SK-N-SH treated with all-trans-retinoic acid at 6 μM for 48 hours (cell line): Measurements from ENCODE around the gene ZAP70.

Experiments
- ATAC-seq: fragments of 200-7000 bp; cut with Tn5 transposase; 3 replicates; pipeline ENCODE4 v1.9.1; 2020; ENCODE audit warnings: mild to moderate bottlenecking, moderate library complexity
- ARNTL ChIP-seq: fragments of 450-650 bp; formaldehyde crosslinking; IDR thresholded peaks from 2 replicates; pipeline ENCODE4 v1.5.0; 2020; ENCODE audit warnings: low read depth, mild to moderate bottlenecking, moderate library complexity, borderline replicate concordance
- BACH2 ChIP-seq: fragments of 250-450 bp; sonication (Bioruptor Pico); IDR thresholded peaks from 2 replicates; pipeline ENCODE4 v1.9.0; 2021; ENCODE audit warnings: mild to moderate bottlenecking, borderline replicate concordance
- CREB5 ChIP-seq: fragments of 250-450 bp; sonication (Bioruptor Pico); IDR thresholded peaks from 2 replicates; pipeline ENCODE4 v1.5.1; 2020; ENCODE audit warnings: low read depth, mild to moderate bottlenecking, moderate library complexity
- CSDC2 ChIP-seq: fragments of 250-450 bp; sonication (Bioruptor Pico); IDR thresholded peaks from 2 replicates; pipeline ENCODE4 v1.5.0; 2020; ENCODE audit warnings: mild to moderate bottlenecking, moderate library complexity
- CSRNP3 ChIP-seq: fragments of 250-450 bp; sonication (Bioruptor Pico); IDR thresholded peaks from 2 replicates; pipeline ENCODE4 v1.5.1; 2021; ENCODE audit warnings: mild to moderate bottlenecking, moderate library complexity
- GLIS3 ChIP-seq: fragments of 250-450 bp; sonication (Bioruptor Pico); IDR thresholded peaks from 2 replicates; pipeline ENCODE4 v1.5.0; 2020; ENCODE audit warnings: mild to moderate bottlenecking, moderate library complexity
- ISL1 ChIP-seq: fragments of 250-450 bp; sonication (Bioruptor Pico); IDR thresholded peaks from 2 replicates; pipeline ENCODE4 v2.1.2; 2022; ENCODE audit warnings: mild to moderate bottlenecking, moderate library complexity
- OSR1 ChIP-seq: fragments of 250-450 bp; sonication (Bioruptor Pico); IDR thresholded peaks from 2 replicates; pipeline ENCODE4 v1.8.0; 2022; ENCODE audit warnings: moderate library complexity, mild to moderate bottlenecking, inconsistent platforms
- PATZ1 ChIP-seq: fragments of 250-450 bp; sonication (Bioruptor Pico); IDR thresholded peaks from 2 replicates; pipeline ENCODE4 v1.8.0; 2020; ENCODE audit warnings: mild to moderate bottlenecking, moderate library complexity, borderline replicate concordance
- POU6F1 ChIP-seq: fragments of 250-450 bp; sonication (Bioruptor Pico); IDR thresholded peaks from 2 replicates; pipeline ENCODE4 v1.8.0; 2021; ENCODE audit warnings: low read depth, mild to moderate bottlenecking, moderate library complexity, borderline replicate concordance
- PPARA ChIP-seq: fragments of 250-450 bp; sonication (Bioruptor Pico); IDR thresholded peaks from 2 replicates; pipeline ENCODE4 v1.5.0; 2020; ENCODE audit warnings: mild to moderate bottlenecking, borderline replicate concordance
- RARB ChIP-seq: fragments of 250-450 bp; sonication (Bioruptor Pico); IDR thresholded peaks from 2 replicates; pipeline ENCODE4 v1.8.0; 2021; ENCODE audit warnings: mild to moderate bottlenecking, moderate library complexity
- SNAI2 ChIP-seq: fragments of 250-450 bp; sonication (Bioruptor Pico); IDR thresholded peaks from 2 replicates; pipeline ENCODE4 v1.5.0; 2020; ENCODE audit warnings: mild to moderate bottlenecking, moderate library complexity
- TCF4 ChIP-seq: fragments of 250-450 bp; sonication (Bioruptor Pico); IDR thresholded peaks from 2 replicates; pipeline ENCODE4 v1.8.0; 2021; ENCODE audit warnings: mild to moderate bottlenecking, moderate library complexity, borderline replicate concordance
- TOX ChIP-seq: fragments of 250-450 bp; sonication (Bioruptor Pico); IDR thresholded peaks from 2 replicates; pipeline ENCODE4 v1.8.0; 2021; ENCODE audit warnings: mild to moderate bottlenecking, moderate library complexity, borderline replicate concordance
- ZC3H10 ChIP-seq: fragments of 250-450 bp; sonication (Bioruptor Pico); IDR thresholded peaks from 2 replicates; pipeline ENCODE4 v1.5.1; 2021; ENCODE audit warnings: mild to moderate bottlenecking, moderate library complexity
- ZFP3 ChIP-seq: fragments of 250-450 bp; sonication (Bioruptor Pico); IDR thresholded peaks from 2 replicates; pipeline ENCODE4 v1.5.0; 2020; ENCODE audit warnings: mild to moderate bottlenecking, moderate library complexity
- ZFP30 ChIP-seq: fragments of 450-650 bp; formaldehyde crosslinking; IDR thresholded peaks from 2 replicates; pipeline ENCODE4 v1.5.0; 2022; ENCODE audit warnings: mild to moderate bottlenecking, moderate library complexity
- ZNF565 ChIP-seq: fragments of 450-650 bp; formaldehyde crosslinking; conservative IDR thresholded peaks from 2 replicates; pipeline ENCODE4 v1.5.0; 2020; ENCODE audit warnings: low read depth, mild to moderate bottlenecking, moderate library complexity
- ZNF70 ChIP-seq: fragments of 450-650 bp; formaldehyde crosslinking; IDR thresholded peaks from 2 replicates; pipeline ENCODE4 v1.5.0; 2020; ENCODE audit warnings: mild to moderate bottlenecking, moderate library complexity
- ZNF8 ChIP-seq: fragments of 450-650 bp; formaldehyde crosslinking; IDR thresholded peaks from 2 replicates; pipeline ENCODE4 v1.5.0; 2020; ENCODE audit warnings: mild to moderate bottlenecking, moderate library complexity

ZAP70 gene

GRCh38 chr2:97715951-97716694 lies 2.7 kb downstream of the ZAP70 start:
- TF ChIP-seq BACH2 (no peak), TOX (no peak), SNAI2 (CRISPR knock-in tag) (no peak)
- no peak for ATAC-seq

GRCh38 chr2:97716695-97717612 lies 3.6 kb downstream of the ZAP70 start:
- ATAC-seq, result no peak
- TF ChIP-seq ZNF70 (CRISPR knock-in tag) (no peak), ZFP3 (CRISPR knock-in tag) (no peak), ZFP30 (CRISPR knock-in tag) (no peak), BACH2 (no peak), ZNF565 (no peak), SNAI2 (CRISPR knock-in tag) (no peak), CSDC2 (CRISPR knock-in tag) (no peak), ZNF8 (CRISPR knock-in tag) (no peak), OSR1 (CRISPR knock-in tag) (no peak), ZC3H10 (CRISPR knock-in tag) (no peak), TOX (no peak), TCF4 (CRISPR knock-in tag) (no peak), ARNTL (CRISPR knock-in tag) (no peak), PPARA (no peak), CREB5 (no peak), GLIS3 (CRISPR knock-in tag) (no peak), CSRNP3 (CRISPR knock-in tag) (no peak), RARB (CRISPR knock-in tag) (no peak), PATZ1 (CRISPR knock-in tag) (no peak), ISL1 (no peak)

- ATAC-seq, result no peak; the same call in 2 of the 3 replicates
- TF ChIP-seq GLIS3 (CRISPR knock-in tag) (no peak), POU6F1 (CRISPR knock-in tag) (no peak), TCF4 (CRISPR knock-in tag) (no peak), RARB (CRISPR knock-in tag) (no peak)
- TF ChIP-seq, all 23 proteins: peak for 0
Measured at GRCh38 chr2:97717613-97717995, 4.2 kb downstream of the ZAP70 start.
